Body of pancreas (tissue), 4 donors: ENCODE results near the gene SPTSSA.

Experiments used
- POLR2A ChIP-seq, 3 donors: fragments of 450-650 bp; IDR thresholded peaks; one replicate each; pipeline ENCODE4 v1.6.1; 2016; ENCODE audit warnings: antibody characterized with exemption in 3 of 3, mild to moderate bottlenecking in 2 of 3
- TF ChIP-seq, protein P1 (sequence below), 7 experiments: fragments of 450-650 bp in 4 of 7; fragments of 200-600 bp in 3 of 7; sonication (generic) in 3 of 7; IDR thresholded peaks; one replicate each; pipeline ENCODE4 v1.5.1; 2016 to 2019; ENCODE audit warnings: antibody characterized with exemption in 7 of 7

DNA sequence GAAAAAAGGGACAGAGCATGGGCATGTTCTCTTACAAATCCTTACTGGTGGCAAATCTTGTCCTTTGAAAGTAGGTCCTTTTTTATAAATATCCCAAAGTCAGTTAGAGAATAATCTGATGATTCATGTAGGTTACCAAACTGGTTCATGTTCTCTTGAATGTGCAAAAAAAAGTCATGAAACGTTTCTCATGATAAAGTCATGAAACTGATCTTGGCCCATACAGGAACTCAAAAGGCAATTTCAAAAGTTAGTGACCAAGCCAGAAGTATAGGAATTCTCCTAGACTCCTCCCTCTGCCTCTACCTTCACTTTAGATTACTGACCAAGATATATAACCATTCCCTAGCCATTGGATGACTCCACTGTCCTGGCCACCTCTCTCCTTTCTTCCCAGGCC, 27.3 kb upstream of the SPTSSA start:
- TF ChIP-seq, protein P1, sequence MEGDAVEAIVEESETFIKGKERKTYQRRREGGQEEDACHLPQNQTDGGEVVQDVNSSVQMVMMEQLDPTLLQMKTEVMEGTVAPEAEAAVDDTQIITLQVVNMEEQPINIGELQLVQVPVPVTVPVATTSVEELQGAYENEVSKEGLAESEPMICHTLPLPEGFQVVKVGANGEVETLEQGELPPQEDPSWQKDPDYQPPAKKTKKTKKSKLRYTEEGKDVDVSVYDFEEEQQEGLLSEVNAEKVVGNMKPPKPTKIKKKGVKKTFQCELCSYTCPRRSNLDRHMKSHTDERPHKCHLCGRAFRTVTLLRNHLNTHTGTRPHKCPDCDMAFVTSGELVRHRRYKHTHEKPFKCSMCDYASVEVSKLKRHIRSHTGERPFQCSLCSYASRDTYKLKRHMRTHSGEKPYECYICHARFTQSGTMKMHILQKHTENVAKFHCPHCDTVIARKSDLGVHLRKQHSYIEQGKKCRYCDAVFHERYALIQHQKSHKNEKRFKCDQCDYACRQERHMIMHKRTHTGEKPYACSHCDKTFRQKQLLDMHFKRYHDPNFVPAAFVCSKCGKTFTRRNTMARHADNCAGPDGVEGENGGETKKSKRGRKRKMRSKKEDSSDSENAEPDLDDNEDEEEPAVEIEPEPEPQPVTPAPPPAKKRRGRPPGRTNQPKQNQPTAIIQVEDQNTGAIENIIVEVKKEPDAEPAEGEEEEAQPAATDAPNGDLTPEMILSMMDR (IDR thresholded peaks at IDR 0.05) = no peak
- TF ChIP-seq POLR2A (IDR thresholded peaks at IDR 0.05) = no peak
